ENCODE data around the gene MKRN1.

GRCh38 chr7:140521421-140521820 lies 42.1 kb upstream of the MKRN1 start:
- TF ChIP-seq EZH2phosphoT487 (IDR thresholded peaks at IDR 0.05; ENCODE audit: borderline replicate concordance, low read length), result no peak
- TF ChIP-seq, protein P1, sequence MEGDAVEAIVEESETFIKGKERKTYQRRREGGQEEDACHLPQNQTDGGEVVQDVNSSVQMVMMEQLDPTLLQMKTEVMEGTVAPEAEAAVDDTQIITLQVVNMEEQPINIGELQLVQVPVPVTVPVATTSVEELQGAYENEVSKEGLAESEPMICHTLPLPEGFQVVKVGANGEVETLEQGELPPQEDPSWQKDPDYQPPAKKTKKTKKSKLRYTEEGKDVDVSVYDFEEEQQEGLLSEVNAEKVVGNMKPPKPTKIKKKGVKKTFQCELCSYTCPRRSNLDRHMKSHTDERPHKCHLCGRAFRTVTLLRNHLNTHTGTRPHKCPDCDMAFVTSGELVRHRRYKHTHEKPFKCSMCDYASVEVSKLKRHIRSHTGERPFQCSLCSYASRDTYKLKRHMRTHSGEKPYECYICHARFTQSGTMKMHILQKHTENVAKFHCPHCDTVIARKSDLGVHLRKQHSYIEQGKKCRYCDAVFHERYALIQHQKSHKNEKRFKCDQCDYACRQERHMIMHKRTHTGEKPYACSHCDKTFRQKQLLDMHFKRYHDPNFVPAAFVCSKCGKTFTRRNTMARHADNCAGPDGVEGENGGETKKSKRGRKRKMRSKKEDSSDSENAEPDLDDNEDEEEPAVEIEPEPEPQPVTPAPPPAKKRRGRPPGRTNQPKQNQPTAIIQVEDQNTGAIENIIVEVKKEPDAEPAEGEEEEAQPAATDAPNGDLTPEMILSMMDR (IDR thresholded peaks at IDR 0.05; ENCODE audit: low read depth, low read length, poor library complexity, severe bottlenecking), result no peak

All from DOHH2 (cell line).